GM21717 (cell line): ENCODE data around the gene FBXL19.

Experiments
- ATAC-seq: cut with Tn5 transposase; IDR thresholded peaks from one replicate; pipeline ENCODE4 v1.9.1; 2021; ENCODE audit warnings: mild to moderate bottlenecking, moderate library complexity; ENCODE audit not compliant: unreplicated experiment

The FBXL19 gene

GRCh38 chr16:30984669-30985400 is 61.5 kb downstream of the FBXL19 start, which contains the start of gene HSD3B7:
TSS of gene HSD3B7 (plus strand) at chr16:30985207. CDS start at chr16:30985659, 452 bp downstream.
- ATAC-seq, result no peak

GRCh38 chr16:30985401-30986128 is 62.2 kb downstream of the FBXL19 start:
- no peak for ATAC-seq

- ATAC-seq, result no peak
Observed at GRCh38 chr16:30986129-30986991, 63.0 kb downstream of the FBXL19 start.

- ATAC-seq, result no peak
Observed at GRCh38 chr16:30987581-30988190, 64.3 kb downstream of the FBXL19 start.

GRCh38 chr16:30989469-30990047 is 66.2 kb downstream of the FBXL19 start:
- no peak for ATAC-seq

GRCh38 chr16:30990105-30990504 is 66.7 kb downstream of the FBXL19 start:
- ATAC-seq, result no peak

GRCh38 chr16:30991052-30991451 is 67.7 kb downstream of the FBXL19 start:
- no peak for ATAC-seq

GRCh38 chr16:30992276-30992780 is 69.0 kb downstream of the FBXL19 start:
- no peak for ATAC-seq

- no peak for ATAC-seq
Observed at GRCh38 chr16:30992931-30993816, 69.8 kb downstream of the FBXL19 start.

- ATAC-seq, result no peak
Observed at GRCh38 chr16:30995927-30996323, 72.6 kb downstream of the FBXL19 start.

- no peak for ATAC-seq
Observed at GRCh38 chr16:30996324-30996984, 73.1 kb downstream of the FBXL19 start.

GRCh38 chr16:30996985-30997724 is 73.8 kb downstream of the FBXL19 start:
- ATAC-seq, result peak; percentile 66

GRCh38 chr16:30997725-30998711 is 74.6 kb downstream of the FBXL19 start:
- no peak for ATAC-seq
